ENCODE results near the gene ASB2.

ASB2 gene

GRCh38 chr14:93984987-93985410 lies 8.6 kb upstream of the ASB2 start:
- DNase-seq = peak; percentile 64
- in situ Hi-C loops (cut with HindIII; ENCODE audit: low pct_ligation_motif_present, low pct_unique_long_range_greater_than_20kb, low sequenced_read_pairs) = no loop called here

DNA sequence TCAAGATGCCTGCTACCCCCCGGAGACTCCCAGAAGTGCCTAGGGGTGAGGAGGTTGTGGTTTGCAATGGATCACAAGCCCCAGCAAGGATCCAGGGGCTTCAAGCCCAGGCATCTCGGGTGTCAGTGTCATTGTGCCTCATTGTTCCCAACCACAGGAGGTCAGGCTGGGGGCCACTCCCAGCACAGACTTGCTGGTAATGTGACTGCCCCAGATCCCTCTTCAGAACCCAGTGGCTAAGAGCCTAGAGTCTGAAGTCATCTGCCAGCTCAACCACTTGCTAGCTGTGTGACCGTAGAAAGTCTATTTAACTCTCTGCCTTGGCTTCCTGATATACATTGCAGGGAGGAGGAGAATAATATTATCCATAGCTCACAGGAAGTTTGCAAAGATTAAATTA lies 7.7 kb upstream of the ASB2 start:
- in situ Hi-C loops (cut with HindIII; ENCODE audit: low pct_ligation_motif_present, low pct_unique_long_range_greater_than_20kb, low sequenced_read_pairs) = no loop called here

GRCh38 chr14:93982230-93983007 lies 6.0 kb upstream of the ASB2 start:
- in situ Hi-C loops (cut with HindIII; ENCODE audit: low pct_ligation_motif_present, low pct_unique_long_range_greater_than_20kb, low sequenced_read_pairs) = no loop called here
- DNase-seq = no peak

More for the DNA sequence above, 7.7 kb upstream of the ASB2 start:
- DNase-seq = peak; percentile 47

DNA sequence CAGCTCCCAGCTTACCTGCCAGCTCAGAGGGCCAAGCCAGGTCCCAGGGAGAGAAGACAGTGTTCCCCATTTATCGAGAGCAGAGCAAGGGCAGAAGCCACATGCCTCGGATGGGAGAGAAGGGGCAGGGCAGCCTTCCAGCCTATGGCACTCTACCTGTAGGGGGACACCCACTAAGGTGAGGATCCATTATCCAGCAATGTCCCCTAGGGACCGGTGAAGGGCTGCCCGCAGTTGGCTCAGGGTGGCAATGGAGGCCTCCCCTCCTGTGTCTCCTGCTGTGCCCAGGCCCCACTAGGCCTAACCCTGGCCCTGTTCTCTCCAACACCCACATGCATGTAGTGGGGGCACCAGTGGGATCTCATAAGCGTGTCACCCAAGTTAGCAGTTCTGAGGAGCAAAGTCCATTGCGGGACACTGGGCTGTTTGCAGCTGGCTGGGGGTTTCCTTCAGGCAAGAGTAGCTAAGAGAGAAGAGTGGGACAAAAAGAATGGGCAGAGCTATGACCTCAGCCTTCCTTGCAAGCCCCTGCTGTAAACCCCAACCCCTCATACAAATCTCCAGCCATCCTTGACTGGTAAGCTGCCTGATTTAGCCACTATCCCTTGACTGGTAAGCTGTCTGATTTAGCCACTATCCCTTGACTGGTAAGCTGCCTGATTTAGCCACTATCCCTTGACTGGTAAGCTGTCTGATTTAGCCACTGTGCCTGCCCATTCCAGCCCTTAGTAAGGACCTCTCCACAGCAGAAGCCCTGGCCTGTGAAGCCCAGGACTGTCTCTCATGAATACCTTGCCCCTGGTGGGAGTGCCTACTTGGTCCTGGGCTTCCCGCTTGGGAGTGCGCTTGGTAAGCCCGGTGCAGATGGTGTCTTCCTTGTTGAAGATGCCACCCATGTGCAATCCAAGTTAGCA lies 5.2 kb upstream of the ASB2 start:
- no peak for DNase-seq
- in situ Hi-C loops (cut with HindIII; ENCODE audit: low pct_ligation_motif_present, low pct_unique_long_range_greater_than_20kb, low sequenced_read_pairs) = no loop called here

DNA sequence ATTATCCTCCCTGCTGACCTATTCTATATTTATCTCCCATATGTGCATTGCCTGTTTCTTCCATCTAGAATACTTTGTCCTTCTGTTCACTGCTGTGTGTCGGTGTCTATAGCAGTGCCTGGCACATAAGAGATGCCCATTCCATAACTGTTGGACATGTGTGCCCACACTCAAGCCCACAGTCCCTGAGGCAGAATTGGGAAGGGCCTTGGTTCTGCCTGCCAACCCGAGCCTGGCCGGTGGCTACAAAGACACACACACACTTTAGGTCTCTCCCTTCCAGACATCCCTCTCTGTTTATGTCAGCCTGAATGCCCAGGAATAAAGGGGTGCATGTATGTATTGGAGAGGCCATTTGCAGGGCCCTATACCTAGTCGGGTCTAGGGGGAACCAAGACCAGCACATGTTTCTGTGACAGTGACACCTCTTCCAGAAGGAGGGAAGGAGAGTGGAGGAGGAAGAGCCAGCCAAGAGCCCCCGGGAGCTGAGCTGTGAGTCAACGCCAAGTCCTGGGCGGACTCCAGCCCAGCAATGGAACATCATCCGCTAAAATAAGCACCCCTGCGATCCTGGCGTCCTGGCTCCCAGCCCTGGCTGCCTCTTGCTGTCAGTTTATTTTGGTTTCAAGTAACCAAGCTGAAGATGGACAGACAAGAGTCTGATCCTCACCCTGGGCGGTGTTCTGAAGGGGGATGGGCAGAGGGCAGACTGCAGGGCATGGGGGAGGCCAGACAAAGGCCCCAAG lies 4.3 kb upstream of the ASB2 start:
- no peak for DNase-seq
- in situ Hi-C loops (cut with HindIII; ENCODE audit: low pct_ligation_motif_present, low pct_unique_long_range_greater_than_20kb, low sequenced_read_pairs) = no loop called here

GRCh38 chr14:93978735-93979134 lies 2.4 kb upstream of the ASB2 start:
- in situ Hi-C loops (cut with HindIII; ENCODE audit: low pct_ligation_motif_present, low pct_unique_long_range_greater_than_20kb, low sequenced_read_pairs) = no loop called here
- DNase-seq = no peak

DNA sequence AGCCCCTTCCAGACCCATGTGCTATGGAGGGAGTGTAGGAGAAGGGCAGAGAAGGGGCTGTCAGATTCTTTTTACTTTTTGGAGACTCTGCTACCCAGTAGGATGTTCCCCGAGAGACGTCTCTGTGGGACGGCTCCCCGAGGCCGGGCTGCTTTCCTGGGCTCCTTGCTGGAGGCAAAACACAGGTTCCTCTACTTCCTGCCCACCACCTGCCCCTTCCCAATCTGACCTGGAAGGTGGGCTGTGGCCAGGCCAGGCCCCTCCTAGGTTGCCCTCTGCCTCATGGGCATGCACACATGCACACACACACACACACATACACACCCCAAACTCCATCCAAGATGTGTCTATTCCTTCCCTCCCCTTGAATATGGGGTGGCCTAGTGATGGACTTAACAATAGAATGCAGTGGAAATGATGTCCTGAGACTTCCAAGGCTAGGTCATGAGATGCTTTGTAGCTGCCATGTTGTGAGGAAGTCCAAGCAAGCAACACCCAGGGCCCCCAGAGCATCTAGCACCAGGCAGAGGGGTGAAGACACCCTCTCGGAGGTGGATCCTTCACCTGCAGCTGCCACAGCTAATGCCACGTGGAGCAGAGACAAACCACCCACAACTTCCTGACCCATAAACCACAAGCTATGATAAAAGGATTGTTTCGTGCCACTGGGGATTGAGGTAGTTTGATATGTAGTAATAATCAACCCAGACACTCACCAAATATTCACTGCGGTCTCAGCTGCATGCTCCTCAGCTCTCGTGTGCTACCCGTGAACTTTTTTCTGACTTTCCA lies 1.6 kb upstream of the ASB2 start:
- in situ Hi-C loops (cut with HindIII; ENCODE audit: low pct_ligation_motif_present, low pct_unique_long_range_greater_than_20kb, low sequenced_read_pairs) = no loop called here
- peak; percentile 92 for DNase-seq

DNA sequence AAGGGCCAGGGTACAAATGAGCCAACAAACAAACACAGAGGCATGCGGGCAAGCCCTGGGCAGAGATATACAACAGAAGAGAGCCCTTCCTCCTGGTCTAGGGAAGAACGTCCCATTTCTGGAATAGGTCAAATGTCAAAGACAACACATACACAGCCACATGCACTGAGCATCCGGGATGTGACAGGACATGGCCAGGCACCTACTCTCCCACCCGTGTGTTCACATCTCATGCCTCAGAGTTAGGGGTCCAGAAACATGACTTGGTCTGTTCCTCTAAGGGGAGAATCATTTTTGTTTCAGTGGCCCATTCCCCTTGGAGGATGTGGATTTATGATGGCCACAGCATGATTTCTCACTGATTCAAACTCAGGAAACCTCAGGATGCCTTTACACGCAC lies 801 bp upstream of the ASB2 start:
- no peak for DNase-seq
- in situ Hi-C loops (cut with HindIII; ENCODE audit: low pct_ligation_motif_present, low pct_unique_long_range_greater_than_20kb, low sequenced_read_pairs) = no loop called here

DNA sequence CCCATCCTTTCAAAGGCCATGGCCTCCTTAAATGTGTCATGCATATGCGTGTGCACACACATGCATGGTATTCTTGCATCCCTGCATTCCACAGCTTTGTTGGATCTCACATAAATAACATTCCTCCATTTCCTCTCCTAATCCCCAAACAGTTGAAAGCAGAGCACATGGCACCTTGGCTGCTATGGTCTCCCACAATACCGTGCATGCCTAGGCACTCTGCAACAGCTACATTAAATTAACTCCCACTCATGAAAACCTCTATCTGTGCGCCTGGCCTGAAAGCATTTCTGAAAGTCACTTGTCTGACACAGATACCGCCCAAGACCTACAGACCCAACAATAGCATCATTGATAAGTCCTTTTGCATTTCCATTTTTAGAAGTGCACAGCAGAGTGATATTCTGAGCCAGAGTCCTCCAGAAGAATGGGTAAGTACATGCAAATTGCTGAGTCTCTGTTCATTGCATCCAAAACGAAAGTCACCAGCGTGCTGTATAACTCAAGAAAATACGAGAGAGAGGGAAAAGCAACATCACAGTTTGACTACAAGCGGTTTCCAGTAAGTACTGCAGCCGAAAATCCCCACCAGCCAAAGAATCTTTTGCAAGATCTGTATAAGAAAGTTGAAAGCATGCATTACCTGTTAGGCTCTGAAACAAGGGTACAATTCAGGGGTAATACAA lies 436 bp downstream of the ASB2 start:
- DNase-seq = no peak
- in situ Hi-C loops (cut with HindIII; ENCODE audit: low pct_ligation_motif_present, low pct_unique_long_range_greater_than_20kb, low sequenced_read_pairs) = no loop called here

DNA sequence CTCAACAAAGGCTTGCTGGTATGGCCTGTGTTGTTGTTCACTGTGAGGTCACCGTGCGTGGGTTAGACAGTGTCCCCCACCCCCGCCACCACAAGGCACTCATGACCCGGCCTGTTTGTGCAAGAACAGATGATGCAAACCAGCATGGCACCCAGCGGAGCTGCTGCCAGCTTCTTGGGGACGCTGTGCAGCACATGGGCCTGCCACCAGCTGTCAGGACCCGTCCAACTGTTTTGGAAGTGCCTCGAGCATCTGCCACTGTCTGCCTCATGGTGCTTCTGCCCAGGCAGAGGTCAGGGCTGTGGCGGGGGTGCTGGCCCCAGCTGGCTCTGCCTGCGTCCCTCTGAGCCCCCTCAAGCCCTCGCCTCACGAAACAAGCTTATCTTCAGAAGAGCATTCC lies 1.5 kb downstream of the ASB2 start:
- in situ Hi-C loops (cut with HindIII; ENCODE audit: low pct_ligation_motif_present, low pct_unique_long_range_greater_than_20kb, low sequenced_read_pairs) = no loop called here
- no peak for DNase-seq

DNA sequence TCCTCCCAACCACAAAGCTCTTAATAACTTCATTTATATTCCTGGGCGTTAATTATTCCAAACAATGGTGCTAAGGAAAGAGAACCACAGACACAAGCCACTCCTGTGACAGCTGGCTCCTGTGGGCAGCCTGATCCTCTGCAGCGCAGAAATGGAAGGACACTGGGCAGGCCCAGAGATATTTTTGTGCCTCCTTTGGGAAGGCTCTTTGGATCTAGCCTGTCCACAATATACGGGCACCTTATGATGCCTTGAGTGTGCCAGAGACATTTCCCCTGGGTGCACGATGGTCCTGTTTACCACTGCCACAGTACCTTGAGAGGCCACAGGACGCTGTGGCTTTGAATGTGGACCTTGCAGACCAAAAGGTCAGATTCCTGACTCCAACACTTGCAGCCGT lies 2.1 kb downstream of the ASB2 start:
- no peak for DNase-seq
- in situ Hi-C loops (cut with HindIII; ENCODE audit: low pct_ligation_motif_present, low pct_unique_long_range_greater_than_20kb, low sequenced_read_pairs) = no loop called here

DNA sequence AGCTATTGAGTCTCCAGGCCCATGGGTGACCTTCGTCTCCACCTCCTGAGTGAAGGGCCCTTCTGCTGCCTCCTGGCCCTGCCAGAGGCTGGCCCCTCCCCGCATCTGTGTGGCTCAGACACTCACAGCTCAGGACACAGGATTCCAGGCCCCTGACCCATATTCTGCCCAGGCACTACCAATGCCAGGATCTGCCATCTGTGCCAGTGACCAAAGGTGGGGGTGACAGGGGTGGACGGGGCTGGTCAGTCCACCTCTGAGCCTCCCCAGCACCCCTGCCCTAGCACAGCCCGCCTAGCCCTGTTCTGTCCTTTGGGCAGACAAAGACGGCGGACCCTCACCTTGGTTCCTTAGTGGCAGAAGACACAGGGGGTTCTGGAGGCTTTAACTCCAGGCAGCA lies 2.8 kb downstream of the ASB2 start:
- in situ Hi-C loops (cut with HindIII; ENCODE audit: low pct_ligation_motif_present, low pct_unique_long_range_greater_than_20kb, low sequenced_read_pairs) = no loop called here
- no peak for DNase-seq

GRCh38 chr14:93972618-93973205 lies 3.7 kb downstream of the ASB2 start:
- DNase-seq = no peak
- in situ Hi-C loops (cut with HindIII; ENCODE audit: low pct_ligation_motif_present, low pct_unique_long_range_greater_than_20kb, low sequenced_read_pairs) = no loop called here

DNA sequence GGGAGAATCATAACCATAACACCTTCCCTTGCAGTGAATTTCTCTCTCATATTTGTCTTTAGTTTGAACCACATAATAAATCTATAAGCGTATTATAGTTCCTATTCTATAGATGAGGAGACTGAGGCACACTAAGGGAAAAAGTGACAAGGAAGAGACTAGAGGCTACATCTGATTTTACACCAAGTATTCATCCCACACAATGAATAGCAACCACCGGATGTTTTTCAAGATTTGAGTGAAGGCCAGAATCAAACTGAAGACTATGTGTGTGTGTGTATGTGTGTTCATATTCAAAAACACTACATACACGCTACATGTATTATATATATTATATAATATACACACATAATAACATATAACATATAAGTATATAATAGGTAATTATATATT lies 4.7 kb downstream of the ASB2 start:
- no peak for DNase-seq
- in situ Hi-C loops (cut with HindIII; ENCODE audit: low pct_ligation_motif_present, low pct_unique_long_range_greater_than_20kb, low sequenced_read_pairs) = no loop called here

DNA sequence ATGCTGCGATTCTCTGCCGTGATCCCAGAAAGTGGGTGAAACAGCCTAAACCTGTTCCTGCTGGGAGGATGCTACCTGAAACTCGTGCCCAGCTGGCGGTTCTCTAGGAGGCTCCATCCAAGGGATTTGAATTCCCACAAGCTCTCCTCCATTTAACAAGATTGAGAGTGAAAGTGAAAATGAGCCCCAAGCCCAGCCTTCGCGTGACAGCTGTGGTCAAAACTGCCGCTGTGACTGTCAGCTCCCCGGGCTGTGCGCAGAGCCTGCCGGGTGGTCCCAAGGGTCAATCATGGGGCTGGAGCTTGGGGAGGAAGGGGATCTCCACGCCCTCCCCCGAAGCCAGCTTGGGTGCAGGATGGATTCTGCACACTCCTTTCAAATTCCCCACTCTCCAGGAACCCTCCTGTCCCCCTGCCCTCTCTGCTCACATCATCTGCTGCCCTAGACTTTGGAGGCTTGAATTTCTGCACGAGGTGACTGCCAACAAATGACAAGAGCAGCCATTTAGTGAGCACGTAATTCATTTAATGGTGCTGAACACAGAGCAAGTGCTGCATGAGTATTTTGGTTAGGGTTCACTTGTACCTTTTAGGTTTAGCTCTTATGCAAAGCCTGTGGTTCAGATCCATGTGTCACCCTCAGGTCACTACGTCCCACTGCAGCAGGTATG lies 5.3 kb downstream of the ASB2 start:
- in situ Hi-C loops (cut with HindIII; ENCODE audit: low pct_ligation_motif_present, low pct_unique_long_range_greater_than_20kb, low sequenced_read_pairs) = no loop called here
- DNase-seq = peak; percentile 40

DNA sequence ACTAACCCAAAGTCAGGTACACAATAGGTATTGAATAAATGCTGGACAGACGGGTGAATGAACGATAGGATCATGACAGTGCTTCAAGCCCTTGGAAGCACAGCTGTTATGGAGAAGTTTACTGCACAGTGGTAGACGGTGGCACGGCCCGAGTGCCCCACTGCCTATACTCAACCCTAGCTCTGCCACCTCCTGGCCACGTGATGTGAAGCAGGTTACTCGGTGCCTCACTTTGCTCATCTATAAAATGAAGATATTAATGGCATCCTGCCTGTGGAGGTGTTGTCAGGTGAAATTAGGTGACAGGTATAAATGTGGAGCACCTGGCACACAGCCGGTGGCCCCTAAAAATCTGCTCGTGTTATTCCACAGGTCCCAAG lies 5.8 kb downstream of the ASB2 start:
- DNase-seq = peak; percentile 56
- in situ Hi-C loops (cut with HindIII; ENCODE audit: low pct_ligation_motif_present, low pct_unique_long_range_greater_than_20kb, low sequenced_read_pairs) = no loop called here

All from ACHN (cell line).